ENCODE measurements around the gene ARHGEF2.

The ARHGEF2 gene

DNA sequence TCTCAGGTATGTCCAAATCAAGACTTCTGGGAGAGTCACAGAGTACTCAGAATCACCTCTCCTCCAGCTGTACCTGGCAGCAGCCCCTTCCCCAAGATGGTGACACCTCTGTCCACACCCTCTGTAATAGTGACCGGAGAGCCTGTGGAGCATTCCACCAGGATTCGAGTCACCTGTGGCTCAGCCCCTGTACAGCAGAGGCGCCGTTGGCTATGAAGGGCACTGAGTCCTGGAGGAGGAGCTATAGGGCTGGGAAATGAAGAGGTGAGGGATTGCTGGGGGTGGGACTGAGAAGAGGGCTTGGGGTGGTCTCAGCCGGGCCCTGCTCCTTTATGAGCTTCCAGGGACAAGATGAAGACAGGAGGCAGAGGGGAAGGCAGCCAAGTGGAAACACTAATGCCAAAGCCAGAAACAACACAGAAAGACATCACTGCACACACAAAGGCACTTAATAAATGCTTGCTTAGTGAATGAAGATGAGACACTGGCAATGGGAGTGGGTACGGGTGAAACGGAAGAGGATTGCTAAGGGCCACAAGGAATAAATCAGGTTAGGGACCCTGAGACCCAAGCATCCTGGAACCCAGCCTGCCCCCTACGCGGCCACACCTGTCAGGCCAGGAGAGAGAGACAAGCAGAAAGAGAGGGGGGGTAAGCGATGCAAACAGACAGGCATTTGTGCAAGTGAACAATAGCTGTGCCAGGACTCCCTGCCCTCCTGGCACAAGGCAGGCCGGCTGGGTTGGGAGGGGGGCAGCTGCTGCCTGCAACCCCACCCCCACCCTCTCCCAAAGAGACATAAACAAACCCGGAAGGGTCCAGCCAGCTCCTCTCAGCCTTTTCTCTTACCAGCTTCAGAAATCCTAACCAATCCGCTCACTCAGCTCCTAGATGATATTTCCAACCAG is 3.9 kb downstream of the ARHGEF2 start:
- H3K4me3 ChIP-seq (ENCODE audit: low read depth, low read length): peak overlapping the region; percentile 92
- no peak for DNase-seq (ENCODE audit: low read depth)
- no peak for TF ChIP-seq MAX (IDR thresholded peaks at IDR 0.05; ENCODE audit: low read depth, low read length)
- no peak for TF ChIP-seq POLR2A (IDR thresholded peaks at IDR 0.05; ENCODE audit: extremely low read depth, insufficient read length)
- no peak for TF ChIP-seq MYC (IDR thresholded peaks at IDR 0.05; ENCODE audit: low read depth, low read length)
- TF ChIP-seq, protein P1, sequence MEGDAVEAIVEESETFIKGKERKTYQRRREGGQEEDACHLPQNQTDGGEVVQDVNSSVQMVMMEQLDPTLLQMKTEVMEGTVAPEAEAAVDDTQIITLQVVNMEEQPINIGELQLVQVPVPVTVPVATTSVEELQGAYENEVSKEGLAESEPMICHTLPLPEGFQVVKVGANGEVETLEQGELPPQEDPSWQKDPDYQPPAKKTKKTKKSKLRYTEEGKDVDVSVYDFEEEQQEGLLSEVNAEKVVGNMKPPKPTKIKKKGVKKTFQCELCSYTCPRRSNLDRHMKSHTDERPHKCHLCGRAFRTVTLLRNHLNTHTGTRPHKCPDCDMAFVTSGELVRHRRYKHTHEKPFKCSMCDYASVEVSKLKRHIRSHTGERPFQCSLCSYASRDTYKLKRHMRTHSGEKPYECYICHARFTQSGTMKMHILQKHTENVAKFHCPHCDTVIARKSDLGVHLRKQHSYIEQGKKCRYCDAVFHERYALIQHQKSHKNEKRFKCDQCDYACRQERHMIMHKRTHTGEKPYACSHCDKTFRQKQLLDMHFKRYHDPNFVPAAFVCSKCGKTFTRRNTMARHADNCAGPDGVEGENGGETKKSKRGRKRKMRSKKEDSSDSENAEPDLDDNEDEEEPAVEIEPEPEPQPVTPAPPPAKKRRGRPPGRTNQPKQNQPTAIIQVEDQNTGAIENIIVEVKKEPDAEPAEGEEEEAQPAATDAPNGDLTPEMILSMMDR (IDR thresholded peaks at IDR 0.05; ENCODE audit: low read depth, low read length): no peak

DNA sequence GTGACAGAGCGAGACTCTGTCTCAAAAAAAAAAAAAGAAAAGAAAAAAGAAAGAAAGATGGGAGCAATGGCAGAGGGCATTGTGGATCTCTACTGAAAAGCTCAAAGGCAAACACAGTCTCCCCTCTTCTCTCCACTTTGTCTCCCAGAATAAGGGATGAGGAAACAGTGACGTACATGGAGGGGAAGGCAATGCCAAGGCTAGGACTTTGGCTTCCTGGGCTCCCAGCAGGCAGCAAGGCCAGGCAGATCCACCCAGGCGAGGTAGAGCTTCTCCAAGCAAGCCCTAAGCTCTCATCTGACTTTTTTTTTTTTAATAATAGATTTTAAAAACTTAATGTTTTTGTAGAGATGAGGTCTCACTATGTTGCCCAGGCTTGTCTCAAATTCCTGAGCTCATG is 4.6 kb downstream of the ARHGEF2 start:
- no peak for DNase-seq (ENCODE audit: low read depth)
- TF ChIP-seq MAX (IDR thresholded peaks at IDR 0.05; ENCODE audit: low read depth, low read length): no peak
- TF ChIP-seq MYC (IDR thresholded peaks at IDR 0.05; ENCODE audit: low read depth, low read length): no peak
- no peak for TF ChIP-seq POLR2A (IDR thresholded peaks at IDR 0.05; ENCODE audit: extremely low read depth, insufficient read length)
- TF ChIP-seq, protein P1 (IDR thresholded peaks at IDR 0.05; ENCODE audit: low read depth, low read length): no peak
- H3K4me3 ChIP-seq (ENCODE audit: low read depth, low read length): peak overlapping the region; percentile 92

GRCh38 chr1:155971910-155972809 is 6.2 kb downstream of the ARHGEF2 start:
- DNase-seq (ENCODE audit: low read depth): no peak
- H3K4me3 ChIP-seq (ENCODE audit: low read depth, low read length): peak overlapping the region; percentile 50
- TF ChIP-seq, protein P1 (IDR thresholded peaks at IDR 0.05; ENCODE audit: low read depth, low read length): no peak
- no peak for TF ChIP-seq MYC (IDR thresholded peaks at IDR 0.05; ENCODE audit: low read depth, low read length)
- no peak for TF ChIP-seq POLR2A (IDR thresholded peaks at IDR 0.05; ENCODE audit: extremely low read depth, insufficient read length)
- no peak for TF ChIP-seq MAX (IDR thresholded peaks at IDR 0.05; ENCODE audit: low read depth, low read length)

DNA sequence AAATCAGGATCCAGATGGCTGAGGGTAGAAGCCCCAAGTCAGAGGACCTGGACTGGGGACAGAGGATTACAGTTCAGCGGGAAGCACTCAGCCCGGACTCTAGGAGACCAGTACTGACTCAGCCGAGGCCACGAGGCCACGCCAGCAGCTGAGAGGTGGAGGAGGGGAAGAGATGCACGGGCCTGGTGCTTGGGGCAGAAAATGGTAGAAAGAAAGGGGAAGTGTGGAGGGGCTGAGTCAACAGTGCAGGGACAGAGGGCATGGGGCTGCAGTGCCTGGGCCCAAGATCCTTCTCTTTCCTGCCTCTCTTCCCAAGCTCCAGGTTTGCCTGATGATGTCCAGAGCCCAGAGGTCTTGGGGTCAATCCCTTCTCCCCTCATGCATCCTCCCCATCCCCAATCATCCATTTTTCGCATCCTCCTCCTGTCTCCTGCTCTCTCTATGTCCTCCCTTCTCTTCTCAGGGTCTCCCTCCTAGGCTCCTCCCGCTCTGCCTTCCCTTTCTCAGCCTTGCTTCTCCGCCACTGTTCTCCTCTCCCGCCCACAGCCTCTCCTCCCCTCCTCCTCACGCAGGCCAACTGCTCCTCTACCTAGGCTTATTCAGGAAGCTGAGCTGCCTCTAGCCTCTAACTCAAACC is 7.7 kb downstream of the ARHGEF2 start:
- H3K4me3 ChIP-seq (ENCODE audit: low read depth, low read length): peak overlapping the region; percentile 59
- peak; percentile 95 for DNase-seq (ENCODE audit: low read depth)
- TF ChIP-seq MYC (IDR thresholded peaks at IDR 0.05; ENCODE audit: low read depth, low read length) (peak; percentile 99), POLR2A (IDR thresholded peaks at IDR 0.05; ENCODE audit: extremely low read depth, insufficient read length) (no peak), MAX (IDR thresholded peaks at IDR 0.05; ENCODE audit: low read depth, low read length) (peak; percentile 97)
- TF ChIP-seq, protein P1 (IDR thresholded peaks at IDR 0.05; ENCODE audit: low read depth, low read length): no peak

- no peak for TF ChIP-seq POLR2A (IDR thresholded peaks at IDR 0.05; ENCODE audit: extremely low read depth, insufficient read length)
- no peak for TF ChIP-seq MYC (IDR thresholded peaks at IDR 0.05; ENCODE audit: low read depth, low read length)
- no peak for TF ChIP-seq MAX (IDR thresholded peaks at IDR 0.05; ENCODE audit: low read depth, low read length)
- TF ChIP-seq, protein P1 (IDR thresholded peaks at IDR 0.05; ENCODE audit: low read depth, low read length): no peak
- DNase-seq (ENCODE audit: low read depth): no peak
- peak overlapping the region; percentile 59 for H3K4me3 ChIP-seq (ENCODE audit: low read depth, low read length)
Observed at GRCh38 chr1:155969377-155969791, 9.0 kb downstream of the ARHGEF2 start.

Data from NB4 (cell line).